H1 (cell line): Measurements from ENCODE around the gene DENND1A.

Experiments used
- CREB1 ChIP-seq: IDR thresholded peaks from 2 replicates; pipeline ENCODE4 v1.6.1; 2012; ENCODE audit warnings: inconsistent platforms
- CTCF ChIP-seq, 3 experiments: IDR thresholded peaks; 1 replicate in 2 of 3; 2 replicates in 1 of 3; pipeline versions ENCODE4 v1.5.1 to v1.6.1; 2011; ENCODE audit warnings: low read length in 3 of 3, mild to moderate bottlenecking in 3 of 3, inconsistent platforms in 2 of 3, low read depth in 1 of 3, moderate library complexity in 1 of 3; ENCODE audit not compliant: insufficient read depth in 1 of 3; ENCODE audit errors: control extremely low read depth in 1 of 3
- EZH2 ChIP-seq: fragments of 200-600 bp; sonication (generic); IDR thresholded peaks from 2 replicates; pipeline ENCODE4 v1.7.1; 2012; ENCODE audit warnings: low read depth, mild to moderate bottlenecking, moderate library complexity, low read length, inconsistent platforms; ENCODE audit not compliant: severe bottlenecking
- GTF2F1 ChIP-seq: IDR thresholded peaks from 2 replicates; pipeline ENCODE4 v1.6.1; 2012; ENCODE audit warnings: low read depth, low read length, improper control_type of control experiment, borderline replicate concordance
- JUN ChIP-seq: IDR thresholded peaks from 2 replicates; pipeline ENCODE4 v1.6.1; 2011; ENCODE audit warnings: low read depth, mild to moderate bottlenecking, improper control_type of control experiment, low read length
- MAX ChIP-seq: IDR thresholded peaks from 2 replicates; pipeline ENCODE4 v1.6.1; 2012; ENCODE audit warnings: inconsistent platforms
- POLR2A ChIP-seq, 2 experiments: IDR thresholded peaks; 1 replicate in 1 of 2; 2 replicates in 1 of 2; pipeline ENCODE4 v1.6.1; 2011; ENCODE audit warnings: low read depth in 2 of 2, low read length in 2 of 2, mild to moderate bottlenecking in 2 of 2; ENCODE audit errors: control extremely low read depth in 1 of 2
- POLR2AphosphoS5 ChIP-seq: IDR thresholded peaks from 2 replicates; pipeline ENCODE4 v1.6.1; 2011; ENCODE audit warnings: low read depth, low read length
- SIN3A ChIP-seq, 2 experiments: IDR thresholded peaks in 1 of 2; conservative IDR thresholded peaks in 1 of 2; 2 replicates each; pipeline ENCODE4 v1.6.1; 2011 to 2012; ENCODE audit warnings: low read length in 2 of 2, improper control_type of control experiment in 1 of 2, low read depth in 1 of 2, mild to moderate bottlenecking in 1 of 2
- TAF1 ChIP-seq: IDR thresholded peaks from 2 replicates; pipeline ENCODE4 v1.6.1; 2011; ENCODE audit warnings: mild to moderate bottlenecking, low read depth, low read length
- ZNF274 ChIP-seq: IDR thresholded peaks from 2 replicates; pipeline ENCODE4 v1.7.0; 2012; ENCODE audit warnings: low read length, borderline replicate concordance; ENCODE audit errors: extremely low read depth

- TF ChIP-seq POLR2A (IDR thresholded peaks at IDR 0.05; ENCODE audit: control extremely low read depth in 1 of 2, low read depth in 2 of 2, low read length in 2 of 2), result no peak
- no peak for TF ChIP-seq CTCF (IDR thresholded peaks at IDR 0.05; ENCODE audit: control extremely low read depth in 1 of 3, insufficient read depth in 1 of 3, low read depth in 1 of 3, low read length in 3 of 3)
- no peak for TF ChIP-seq CREB1
- no peak for TF ChIP-seq ZNF274
- no peak for TF ChIP-seq SIN3A (conservative IDR thresholded peaks at IDR 0.05 in 1 of 2, IDR thresholded peaks at IDR 0.05 in 1 of 2; ENCODE audit: low read depth in 1 of 2, low read length in 2 of 2)
- no peak for TF ChIP-seq JUN
- no peak for TF ChIP-seq POLR2AphosphoS5
- no peak for TF ChIP-seq EZH2
- TF ChIP-seq GTF2F1, result no peak
- TF ChIP-seq TAF1, result no peak
- no peak for TF ChIP-seq MAX
These were observed 494.5 kb downstream of the DENND1A start for GRCh38 chr9:123435471-123435870.
